Right atrium auricular region (tissue), 2 donors: ENCODE data around the gene CACFD1. TPM values are rescaled to one million over a fixed set of nuclear protein-coding genes. Genes with fewer than 3 reads are reported as not detected.

Source experiments
- DNase-seq: peaks from one replicate; pipeline ENCODE4 v3.0.0-alpha.2; 2019; ENCODE audit warnings: low spot score
- H3K27ac ChIP-seq, 2 donors: fragments of 200-600 bp; sonication (generic); 1 replicate in 1 of 2; 2 replicates in 1 of 2; pipeline ENCODE4 v1.5.1; 2016 to 2019
- H3K27me3 ChIP-seq, 2 donors: fragments of 200-600 bp; sonication (generic); one replicate each; pipeline versions ENCODE4 v1.5.1 to v1.6.0; 2017 to 2019
- H3K36me3 ChIP-seq: fragments of 200-600 bp; sonication (generic); one replicate; pipeline ENCODE4 v1.5.1; 2016
- H3K4me1 ChIP-seq, 2 donors: fragments of 200-600 bp; sonication (generic); one replicate each; pipeline versions ENCODE4 v1.5.1 to v1.6.0; 2017 to 2019
- H3K4me3 ChIP-seq, 2 donors: fragments of 200-600 bp; sonication (generic); 1 replicate in 1 of 2; 2 replicates in 1 of 2; pipeline ENCODE4 v1.5.1; 2017 to 2019; ENCODE audit warnings: mild to moderate bottlenecking in 1 of 2, moderate library complexity in 1 of 2
- H3K9me3 ChIP-seq, 2 donors: fragments of 200-600 bp; sonication (generic); one replicate each; pipeline ENCODE4 v1.5.1; 2019
- total RNA-seq, 2 donors: library from RNA; depleted of rRNA; stranded (reverse); fragments of >200 nt; gene quantifications; one replicate each; pipeline ENCODE4 v1.1.0, GENCODE V29; 2016
- TF ChIP-seq, protein P1 (sequence below), 2 donors: fragments of 200-600 bp; sonication (generic); IDR thresholded peaks; one replicate each; pipeline ENCODE4 v1.5.1; 2019; ENCODE audit warnings: antibody characterized with exemption in 2 of 2

CACFD1 gene
- total RNA-seq, 2 donors from 2014 or later = 11.9 to 12.4 TPM

DNA sequence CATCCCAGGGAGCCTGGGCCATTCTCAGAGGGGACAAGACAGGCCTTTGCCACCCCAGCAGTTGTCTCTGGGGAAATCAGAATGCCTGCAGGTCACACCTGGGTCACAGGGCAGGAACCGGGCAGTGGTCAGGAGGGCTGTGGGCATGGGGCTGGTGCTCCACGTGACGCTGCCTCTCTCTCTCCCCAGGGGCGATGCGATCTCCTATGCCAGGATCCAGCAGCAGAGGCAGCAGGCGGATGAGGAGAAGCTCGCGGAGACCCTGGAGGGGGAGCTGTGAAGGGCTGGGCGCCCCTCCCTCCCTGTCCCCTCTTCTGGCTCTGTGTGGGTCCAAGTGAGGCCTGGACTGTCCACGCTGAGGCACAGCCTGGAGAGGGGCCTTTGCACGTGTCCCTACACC, 8.6 kb downstream of the CACFD1 start:
- Histone ChIP-seq H3K4me3 (no peak overlapping the region), H3K27ac (no peak overlapping the region), H3K9me3 (no peaks in the 10 kb centered on the region), H3K4me1 (no peaks in the 10 kb centered on the region), H3K27me3 (no peaks in the 10 kb centered on the region), H3K36me3 (no peaks in the 10 kb centered on the region)
- no peak for DNase-seq
- TF ChIP-seq, protein P1, sequence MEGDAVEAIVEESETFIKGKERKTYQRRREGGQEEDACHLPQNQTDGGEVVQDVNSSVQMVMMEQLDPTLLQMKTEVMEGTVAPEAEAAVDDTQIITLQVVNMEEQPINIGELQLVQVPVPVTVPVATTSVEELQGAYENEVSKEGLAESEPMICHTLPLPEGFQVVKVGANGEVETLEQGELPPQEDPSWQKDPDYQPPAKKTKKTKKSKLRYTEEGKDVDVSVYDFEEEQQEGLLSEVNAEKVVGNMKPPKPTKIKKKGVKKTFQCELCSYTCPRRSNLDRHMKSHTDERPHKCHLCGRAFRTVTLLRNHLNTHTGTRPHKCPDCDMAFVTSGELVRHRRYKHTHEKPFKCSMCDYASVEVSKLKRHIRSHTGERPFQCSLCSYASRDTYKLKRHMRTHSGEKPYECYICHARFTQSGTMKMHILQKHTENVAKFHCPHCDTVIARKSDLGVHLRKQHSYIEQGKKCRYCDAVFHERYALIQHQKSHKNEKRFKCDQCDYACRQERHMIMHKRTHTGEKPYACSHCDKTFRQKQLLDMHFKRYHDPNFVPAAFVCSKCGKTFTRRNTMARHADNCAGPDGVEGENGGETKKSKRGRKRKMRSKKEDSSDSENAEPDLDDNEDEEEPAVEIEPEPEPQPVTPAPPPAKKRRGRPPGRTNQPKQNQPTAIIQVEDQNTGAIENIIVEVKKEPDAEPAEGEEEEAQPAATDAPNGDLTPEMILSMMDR (IDR thresholded peaks at IDR 0.05) = no peak

DNA sequence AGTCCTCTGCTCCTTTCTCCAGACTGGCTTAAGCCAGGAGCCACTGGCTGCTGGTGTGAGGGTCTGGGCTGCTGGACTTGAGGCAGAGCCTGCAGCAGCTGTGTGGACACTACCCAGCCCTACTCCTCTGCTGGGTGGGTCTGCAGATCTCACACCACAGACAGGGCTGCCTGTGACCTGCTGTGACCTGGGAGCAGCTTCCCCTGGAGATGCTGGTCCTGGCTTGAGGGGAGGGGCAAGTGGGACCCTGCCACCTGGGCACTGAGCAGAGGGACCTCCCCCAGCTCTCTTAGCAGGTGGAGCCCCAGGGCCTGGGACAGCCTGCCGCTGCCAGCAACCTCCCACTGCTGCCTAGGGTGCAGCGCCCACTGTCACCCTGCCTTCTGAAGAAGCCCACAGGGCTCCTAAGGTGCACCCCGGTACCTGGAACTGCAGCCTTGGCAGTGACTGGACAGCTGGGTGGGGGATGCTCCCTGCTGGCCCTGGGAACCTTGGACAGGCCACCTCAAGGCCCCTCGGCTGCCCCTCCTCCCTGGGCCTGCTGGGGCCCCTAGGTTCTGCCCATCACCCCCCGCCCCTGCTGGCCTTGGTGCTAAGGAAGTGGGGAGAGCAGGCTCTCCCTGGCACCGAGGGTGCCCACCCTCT, 9.1 kb downstream of the CACFD1 start:
- Histone ChIP-seq H3K36me3 (no peaks in the 10 kb centered on the region), H3K9me3 (no peaks in the 10 kb centered on the region), H3K4me3 (no peak overlapping the region), H3K4me1 (no peaks in the 10 kb centered on the region), H3K27me3 (no peaks in the 10 kb centered on the region), H3K27ac (no peak overlapping the region)
- TF ChIP-seq, protein P1 (IDR thresholded peaks at IDR 0.05) = no peak
- DNase-seq = no peak

GRCh38 chr9:133470427-133470924, 10.7 kb downstream of the CACFD1 start:
- TF ChIP-seq, protein P1 (IDR thresholded peaks at IDR 0.05) = no peak
- Histone ChIP-seq H3K4me3 (no peak overlapping the region), H3K9me3 (no peaks in the 10 kb centered on the region), H3K36me3 (peaks cover 8% of the 10 kb centered on the region), H3K4me1 (no peaks in the 10 kb centered on the region), H3K27me3 (no peaks in the 10 kb centered on the region), H3K27ac (no peak overlapping the region)
- DNase-seq = no peak

DNA sequence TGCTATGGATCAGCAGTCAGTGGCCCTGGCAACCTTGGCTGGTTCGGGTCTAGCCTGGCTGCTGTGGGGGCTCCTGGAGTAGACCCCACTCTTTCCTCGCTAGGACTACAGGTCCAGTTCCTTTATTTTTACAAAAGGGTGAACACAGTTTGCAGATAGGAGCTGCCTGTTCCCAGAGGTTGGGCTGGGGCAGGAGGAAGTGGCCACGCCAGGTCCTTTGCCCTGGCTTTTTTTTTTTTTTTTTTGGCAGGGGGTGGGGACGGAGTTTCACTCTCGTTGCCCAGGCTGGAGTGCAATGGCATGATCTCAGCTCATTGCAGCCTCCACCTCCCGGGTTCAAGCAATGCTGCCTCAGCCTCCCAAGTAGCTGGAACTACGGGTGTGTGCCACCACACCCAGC, 11.2 kb downstream of the CACFD1 start:
- DNase-seq = no peak
- H3K9me3 ChIP-seq = no peaks in the 10 kb centered on the region
- no peaks in the 10 kb centered on the region for H3K4me1 ChIP-seq
- TF ChIP-seq, protein P1 (IDR thresholded peaks at IDR 0.05) = no peak
- H3K27ac ChIP-seq = no peak overlapping the region
- H3K27me3 ChIP-seq = no peaks in the 10 kb centered on the region
- H3K4me3 ChIP-seq = no peak overlapping the region
- peaks cover 9% of the 10 kb centered on the region for H3K36me3 ChIP-seq

DNA sequence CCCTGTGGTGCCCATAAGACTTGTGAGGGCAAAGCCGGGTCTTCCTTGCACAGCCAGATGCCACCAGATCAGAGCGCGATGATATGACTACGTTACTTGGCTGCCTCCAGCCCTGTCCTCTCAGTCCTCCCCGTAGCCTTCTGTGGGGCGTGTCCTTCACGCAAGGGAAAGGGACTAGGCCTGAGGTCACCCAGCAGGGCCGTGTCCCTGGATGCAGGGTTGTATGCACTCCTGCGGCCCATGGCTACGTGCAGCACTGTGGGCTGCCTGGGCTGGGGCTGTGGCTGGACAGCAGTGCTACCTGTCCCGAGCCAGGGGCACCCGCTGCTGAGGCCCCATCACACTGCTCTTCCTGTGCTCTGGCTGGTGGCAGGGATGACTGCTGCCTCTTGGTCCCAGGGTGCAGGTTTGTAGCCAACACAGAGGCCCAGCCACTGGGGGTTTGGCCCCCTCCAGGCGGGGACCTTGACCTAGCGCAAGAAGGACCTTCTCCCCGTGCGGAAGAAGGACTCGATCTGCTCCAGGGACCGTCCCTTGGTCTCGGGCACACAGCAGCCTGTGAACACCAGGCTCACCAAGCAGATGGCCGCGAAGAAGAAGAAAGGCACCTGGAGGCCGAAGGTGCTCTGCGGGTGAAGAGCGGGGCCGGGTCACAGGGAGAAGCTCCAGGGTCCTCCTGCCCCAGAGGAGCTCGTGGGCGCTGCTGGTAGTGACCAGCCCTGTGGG, 11.9 kb downstream of the CACFD1 start:
- Histone ChIP-seq H3K27me3 (no peaks in the 10 kb centered on the region), H3K4me1 (no peaks in the 10 kb centered on the region), H3K4me3 (no peak overlapping the region), H3K27ac (no peak overlapping the region), H3K9me3 (no peaks in the 10 kb centered on the region), H3K36me3 (peaks cover 9% of the 10 kb centered on the region)
- TF ChIP-seq, protein P1 (IDR thresholded peaks at IDR 0.05) = no peak
- DNase-seq = no peak
